ENCODE data around the gene ARHGEF5.

GRCh38 chr7:144378651-144379050, 23.4 kb downstream of the ARHGEF5 start:
- TF ChIP-seq GATA2 (IDR thresholded peaks at IDR 0.05; ENCODE audit: low read depth, low read length), result no peak
- TF ChIP-seq GATA3 (IDR thresholded peaks at IDR 0.05; ENCODE audit: low read depth, low read length), result no peak
